ENCODE results near the gene LAMTOR4. TPM values are rescaled to one million over a fixed set of nuclear protein-coding genes. Genes with fewer than 3 reads are reported as not detected.

The LAMTOR4 gene
- 100 to 1,000 TPM; 104 to 266 (median 151) TPM for total RNA-seq
- 100 to 1,000 TPM in 2 of 3 donors, 10 to 100 TPM in 1; 33.1 to 224 (median 193) TPM for polyA plus RNA-seq
- long read RNA-seq, donor 1, transcript LAMTOR4-204 (3 exons, 371 nt), result minor isoform, 20 of 125 reads
- long read RNA-seq, donor 1, transcript LAMTOR4-203 (4 exons, 616 nt), result minor isoform, 6 of 125 reads
- long read RNA-seq, donor 1, transcript LAMTOR4-201 (4 exons, 605 nt), result major isoform, 62 of 125 reads
- long read RNA-seq, donor 1, partial matches to known transcripts, result 24 of 125 reads
- long read RNA-seq, donor 1, other reads (novel, unspliced or antisense), result 5 of 125 reads
- long read RNA-seq, donor 2, transcript LAMTOR4-201 (4 exons, 605 nt), result major isoform, 32 of 68 reads
- long read RNA-seq, donor 2, transcript LAMTOR4-205 (4 exons, 621 nt), result minor isoform, 5 of 68 reads
- long read RNA-seq, donor 2, partial matches to known transcripts, result 25 of 68 reads
- long read RNA-seq, donor 2, other reads (novel, unspliced or antisense), result 0 of 68 reads
- long read RNA-seq, donor 3, transcript LAMTOR4-201 (4 exons, 605 nt), result major isoform, 34 of 59 reads
- long read RNA-seq, donor 3, partial matches to known transcripts, result 8 of 59 reads
- long read RNA-seq, donor 3, other reads (novel, unspliced or antisense), result 0 of 59 reads
- long read RNA-seq, donor 4, transcript LAMTOR4-201 (4 exons, 605 nt), result major isoform, 114 of 132 reads
- long read RNA-seq, donor 4, transcript LAMTOR4-204 (3 exons, 371 nt), result minor isoform, 6 of 132 reads
- long read RNA-seq, donor 4, transcript LAMTOR4-203 (4 exons, 616 nt), result minor isoform, 5 of 132 reads
- long read RNA-seq, donor 4, partial matches to known transcripts, result 2 of 132 reads
- long read RNA-seq, donor 4, other reads (novel, unspliced or antisense), result 0 of 132 reads
- long read RNA-seq, donor 5, transcript LAMTOR4-204 (3 exons, 371 nt), result minor isoform, 5 of 146 reads
- long read RNA-seq, donor 5, transcript LAMTOR4-201 (4 exons, 605 nt), result major isoform, 125 of 146 reads
- long read RNA-seq, donor 5, partial matches to known transcripts, result 0 of 146 reads
- long read RNA-seq, donor 5, other reads (novel, unspliced or antisense), result 4 of 146 reads
- long read RNA-seq, donor 6, transcript LAMTOR4-204 (3 exons, 371 nt), result minor isoform, 6 of 157 reads
- long read RNA-seq, donor 6, transcript LAMTOR4-201 (4 exons, 605 nt), result major isoform, 141 of 157 reads
- long read RNA-seq, donor 6, partial matches to known transcripts, result 1 of 157 reads
- long read RNA-seq, donor 6, other reads (novel, unspliced or antisense), result 2 of 157 reads
- long read RNA-seq, donor 7, transcript LAMTOR4-204 (3 exons, 371 nt), result minor isoform, 6 of 36 reads
- long read RNA-seq, donor 7, transcript LAMTOR4-201 (4 exons, 605 nt), result major isoform, 26 of 36 reads
- long read RNA-seq, donor 7, partial matches to known transcripts, result 0 of 36 reads
- long read RNA-seq, donor 7, other reads (novel, unspliced or antisense), result 0 of 36 reads
- long read RNA-seq, donor 8, transcript LAMTOR4-201 (4 exons, 605 nt), result major isoform, 81 of 114 reads
- long read RNA-seq, donor 8, transcript LAMTOR4-204 (3 exons, 371 nt), result minor isoform, 13 of 114 reads
- long read RNA-seq, donor 8, transcript LAMTOR4-205 (4 exons, 621 nt), result minor isoform, 9 of 114 reads
- long read RNA-seq, donor 8, partial matches to known transcripts, result 10 of 114 reads
- long read RNA-seq, donor 8, other reads (novel, unspliced or antisense), result 0 of 114 reads
- long read RNA-seq, donor 9, transcript LAMTOR4-204 (3 exons, 371 nt), result minor isoform, 9 of 44 reads
- long read RNA-seq, donor 9, transcript LAMTOR4-201 (4 exons, 605 nt), result major isoform, 27 of 44 reads
- long read RNA-seq, donor 9, partial matches to known transcripts, result 0 of 44 reads
- long read RNA-seq, donor 9, other reads (novel, unspliced or antisense), result 0 of 44 reads
- long read RNA-seq, donor 10, transcript LAMTOR4-201 (4 exons, 605 nt), result major isoform, 10 of 23 reads
- long read RNA-seq, donor 10, partial matches to known transcripts, result 6 of 23 reads
- long read RNA-seq, donor 10, other reads (novel, unspliced or antisense), result 0 of 23 reads

GRCh38 chr7:100148559-100149328 is at the start of gene LAMTOR4:
Gene LAMTOR4, plus strand, starts transcription at chr7:100148918. Its CDS starts 55 bp downstream, at chr7:100148973.
- peak; percentile 98 to 100 (median 99) for DNase-seq
- Histone ChIP-seq H3K36me3 (replicated peaks in 1 of 2) (peaks cover 0 to 7% of the 10 kb centered on the region in 2 donors), H3K27ac (peak within 1 kb of the TSS in 4 of 5 donors; percentile 20 to 86 (median 64)), H3K27me3 (no peaks in the 10 kb centered on the region), H3K4me1 (replicated peaks in 1 of 2) (peaks cover 0 to 16% of the 10 kb centered on the region in 2 donors), H3K4me3 (peak within 1 kb of the TSS; percentile 73 to 84 (median 78)), H3K9me3 (replicated peaks in 1 of 3) (no peaks in the 10 kb centered on the region)
- intact Hi-C loops (cut with DNase I), result no loop called here
- 0 to 1% (median 0%) methylated on average over 28 to 46 of the region's 46 CpGs for WGBS, 4 donors
- TF ChIP-seq POLR2A (IDR thresholded peaks at IDR 0.05) (peak; percentile 33 to 71), CTCF (IDR thresholded peaks at IDR 0.05) (peak in 1 of 6 experiments; percentile 16)

- WGBS, 4 donors, result 58 to 67% (median 64%) methylated on average over 12 of the region's 12 CpGs
- H3K27ac ChIP-seq, result peak overlapping the region in 1 of 5 donors; percentile 85
- no peaks in the 10 kb centered on the region for H3K9me3 ChIP-seq (replicated peaks in 1 of 3)
- no peak for TF ChIP-seq POLR2A (IDR thresholded peaks at IDR 0.05)
- TF ChIP-seq CTCF (IDR thresholded peaks at IDR 0.05), result no peak
- peaks cover 13 to 14% of the 10 kb centered on the region in 2 donors for H3K4me1 ChIP-seq (replicated peaks in 1 of 2)
- no peaks in the 10 kb centered on the region for H3K27me3 ChIP-seq
- peaks cover 0 to 55% of the 10 kb centered on the region in 2 donors for H3K36me3 ChIP-seq (replicated peaks in 1 of 2)
- peak overlapping the region in 1 of 4 donors; percentile 75 for H3K4me3 ChIP-seq
- no peak for DNase-seq
- intact Hi-C loops (cut with DNase I), result no loop called here
Observed at GRCh38 chr7:100099452-100099851, 49.3 kb upstream of the LAMTOR4 start.

Data from adrenal gland (tissue), 19 donors.